ENCODE measurements around the gene INSL3. TPM values are rescaled to one million over a fixed set of nuclear protein-coding genes. Genes with fewer than 3 reads are reported as not detected.
"Not testable (repeated sequence)": the region's sequence is repeated elsewhere in the genome, so short reads cannot be mapped to it uniquely, and the experiment has no call there.

INSL3 gene
- polyA plus RNA-seq, 4 donors = 0.13 to 1.4 TPM; not detected in 2

DNA sequence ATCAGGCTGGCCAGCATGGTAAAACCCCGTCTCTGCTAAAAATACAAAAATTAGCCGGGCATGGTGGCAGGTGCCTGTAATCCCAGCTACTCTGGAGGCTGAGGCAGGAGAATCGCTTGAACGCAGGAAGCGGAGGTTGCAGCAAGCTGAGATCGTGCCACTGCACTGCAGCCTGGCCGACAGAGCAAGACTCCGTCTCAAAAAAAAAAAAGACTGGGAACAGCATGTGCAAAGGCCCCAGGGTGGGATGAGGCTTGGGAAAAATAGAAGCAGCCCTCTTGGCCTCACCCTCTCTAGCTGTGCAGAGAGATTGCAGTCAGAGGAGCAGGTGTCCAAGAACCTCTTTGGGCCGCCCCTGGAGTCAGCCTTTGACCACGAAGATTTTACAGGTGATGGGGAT lies 43.5 kb downstream of the INSL3 start:
- H3K36me3 ChIP-seq (ENCODE audit: control insufficient read depth in 3 of 3, insufficient read depth in 2 of 3, low read depth in 1 of 3, low read length in 3 of 3); DNase-seq; H3K27me3 ChIP-seq (ENCODE audit: control insufficient read depth in 3 of 3, insufficient read depth in 3 of 3, low read length in 3 of 3); H3K27ac ChIP-seq (ENCODE audit: low read depth in 1 of 3, low read length in 2 of 3); H3K4me3 ChIP-seq (ENCODE audit: low read depth in 1 of 3, low read length in 3 of 3); H3K9me3 ChIP-seq (ENCODE audit: control insufficient read depth in 2 of 2, insufficient read depth in 1 of 2, low read depth in 1 of 2, low read length in 1 of 2); FAIRE-seq: not testable (repeated sequence)
- 73 to 79% (median 77%) methylated on average over 10 of the region's 10 CpGs for WGBS, 3 donors
- peaks cover 0 to 11% (median 0%) of the 10 kb centered on the region in 3 donors for H3K4me1 ChIP-seq (ENCODE audit: control insufficient read depth in 3 of 3, insufficient read depth in 2 of 3, low read depth in 1 of 3, low read length in 2 of 3)

DNA sequence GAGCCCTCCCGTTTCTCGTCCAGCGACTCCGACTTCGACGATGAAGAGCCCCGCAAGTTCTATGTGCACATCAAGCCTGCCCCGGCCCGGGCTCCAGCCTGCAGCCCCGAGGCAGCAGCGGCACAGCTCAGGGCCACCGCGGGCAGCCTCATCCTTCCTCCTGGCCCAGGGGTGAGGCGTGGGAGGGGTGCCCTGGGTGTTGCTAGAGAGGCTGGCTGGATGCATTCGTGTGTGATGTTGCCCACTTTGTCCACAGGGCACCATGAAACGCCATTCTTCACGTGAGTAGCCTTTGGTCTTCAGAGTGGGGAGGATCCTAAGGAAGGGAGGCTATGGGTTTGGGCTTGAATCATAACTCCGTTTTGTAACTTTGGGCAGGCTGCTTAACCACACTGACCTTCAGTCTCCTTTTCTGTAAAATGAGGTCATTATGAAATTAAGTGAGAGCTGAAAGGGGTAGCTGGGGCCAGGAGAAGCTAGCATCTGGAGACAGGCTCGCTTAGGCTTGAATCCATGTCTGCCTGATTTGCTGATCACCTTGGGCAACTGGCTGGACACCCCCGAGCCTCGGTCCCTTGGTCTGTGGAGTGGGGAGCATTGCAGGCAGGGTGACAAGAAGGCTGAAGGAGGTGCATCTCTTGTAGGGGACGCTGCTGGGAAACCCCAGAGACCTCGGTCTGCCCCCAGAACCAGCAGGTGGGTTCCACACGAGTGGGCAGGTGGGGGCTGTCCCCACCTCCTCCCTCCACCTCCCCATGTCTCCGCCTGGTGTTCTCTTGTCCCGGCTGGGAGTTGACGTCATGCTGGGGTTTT lies 45.1 kb downstream of the INSL3 start:
- no peaks in the 10 kb centered on the region for H3K36me3 ChIP-seq (ENCODE audit: control insufficient read depth in 3 of 3, insufficient read depth in 2 of 3, low read depth in 1 of 3, low read length in 3 of 3)

DNA sequence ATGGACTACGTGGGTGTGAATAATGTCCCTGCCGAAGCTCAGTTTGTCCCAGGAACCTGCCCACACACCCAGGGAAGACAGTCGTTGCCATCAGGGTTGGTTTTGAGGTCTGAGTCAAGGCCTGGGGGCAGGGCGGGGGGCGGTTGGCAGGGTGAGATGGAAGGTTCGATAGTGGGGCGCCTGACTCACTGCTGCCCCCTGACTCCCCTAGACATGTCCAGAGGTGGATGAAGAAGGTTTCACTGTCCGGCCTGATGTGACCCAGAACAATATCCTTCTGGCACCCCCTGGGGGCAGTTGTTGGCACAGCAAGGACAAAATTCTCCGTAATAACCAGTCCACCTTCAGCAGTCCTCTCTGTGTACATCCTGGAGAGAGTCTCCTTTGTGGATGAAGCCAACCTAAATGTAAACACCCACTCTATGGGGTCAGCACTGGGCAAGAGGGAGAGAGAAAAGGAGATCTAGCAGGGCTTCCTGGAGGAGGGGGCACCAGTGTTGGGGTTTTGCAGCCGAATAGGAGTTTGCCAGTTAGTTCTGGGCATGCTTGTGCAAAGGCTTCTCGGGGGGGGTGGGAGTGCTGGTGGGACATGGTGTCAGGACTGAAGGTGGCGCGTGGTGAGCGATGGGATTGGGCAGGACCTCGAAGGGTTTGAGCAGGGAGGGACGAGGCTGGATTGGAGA lies 45.9 kb downstream of the INSL3 start:
- no peak for DNase-seq
- Histone ChIP-seq H3K36me3 (ENCODE audit: control insufficient read depth in 3 of 3, insufficient read depth in 2 of 3, low read depth in 1 of 3, low read length in 3 of 3) (peaks cover 0 to under 1% (median 0%) of the 10 kb centered on the region in 3 donors), H3K9me3 (ENCODE audit: control insufficient read depth in 2 of 2, insufficient read depth in 1 of 2, low read depth in 1 of 2, low read length in 1 of 2) (no peaks in the 10 kb centered on the region), H3K4me1 (ENCODE audit: control insufficient read depth in 3 of 3, insufficient read depth in 2 of 3, low read depth in 1 of 3, low read length in 2 of 3) (peaks cover 0 to 11% (median 0%) of the 10 kb centered on the region in 3 donors), H3K27me3 (ENCODE audit: control insufficient read depth in 3 of 3, insufficient read depth in 3 of 3, low read length in 3 of 3) (no peaks in the 10 kb centered on the region), H3K4me3 (ENCODE audit: low read depth in 1 of 3, low read length in 3 of 3) (no peak overlapping the region), H3K27ac (ENCODE audit: low read depth in 1 of 3, low read length in 2 of 3) (no peak overlapping the region)
- FAIRE-seq = no peak
- WGBS, 3 donors = 63 to 67% (median 66%) methylated on average over 15 to 16 of the region's 16 CpGs

More for the DNA sequence above, 45.1 kb downstream of the INSL3 start:
- Histone ChIP-seq H3K27me3 (ENCODE audit: control insufficient read depth in 3 of 3, insufficient read depth in 3 of 3, low read length in 3 of 3) (no peaks in the 10 kb centered on the region), H3K4me1 (ENCODE audit: control insufficient read depth in 3 of 3, insufficient read depth in 2 of 3, low read depth in 1 of 3, low read length in 2 of 3) (peaks cover 0 to 11% (median 0%) of the 10 kb centered on the region in 3 donors), H3K9me3 (ENCODE audit: control insufficient read depth in 2 of 2, insufficient read depth in 1 of 2, low read depth in 1 of 2, low read length in 1 of 2) (no peaks in the 10 kb centered on the region), H3K4me3 (ENCODE audit: low read depth in 1 of 3, low read length in 3 of 3) (no peak overlapping the region), H3K27ac (ENCODE audit: low read depth in 1 of 3, low read length in 2 of 3) (no peak overlapping the region)
- WGBS, 3 donors = 54 to 63% (median 63%) methylated on average over 27 of the region's 27 CpGs
- DNase-seq = no peak
- no peak for FAIRE-seq

DNA sequence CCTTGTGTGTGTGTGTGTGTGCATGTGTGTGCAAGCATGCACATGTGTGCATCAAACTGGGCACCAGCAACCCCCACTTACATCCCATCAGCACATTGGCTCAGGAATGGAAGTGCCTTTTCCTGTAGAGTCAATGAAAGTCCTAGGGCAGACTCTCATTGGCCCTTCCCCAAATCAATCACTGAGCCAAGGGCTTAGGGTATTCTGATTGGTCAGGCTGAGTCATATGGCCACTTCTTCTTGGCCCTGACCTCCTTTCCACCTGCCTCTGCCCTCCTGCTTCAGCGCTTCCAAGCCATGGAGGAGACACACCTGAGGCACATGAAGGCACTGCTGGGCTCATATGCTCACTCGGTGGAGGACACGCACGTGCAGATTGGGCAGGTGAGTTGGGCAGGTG lies 49.1 kb downstream of the INSL3 start:
- no peak for FAIRE-seq

DNA sequence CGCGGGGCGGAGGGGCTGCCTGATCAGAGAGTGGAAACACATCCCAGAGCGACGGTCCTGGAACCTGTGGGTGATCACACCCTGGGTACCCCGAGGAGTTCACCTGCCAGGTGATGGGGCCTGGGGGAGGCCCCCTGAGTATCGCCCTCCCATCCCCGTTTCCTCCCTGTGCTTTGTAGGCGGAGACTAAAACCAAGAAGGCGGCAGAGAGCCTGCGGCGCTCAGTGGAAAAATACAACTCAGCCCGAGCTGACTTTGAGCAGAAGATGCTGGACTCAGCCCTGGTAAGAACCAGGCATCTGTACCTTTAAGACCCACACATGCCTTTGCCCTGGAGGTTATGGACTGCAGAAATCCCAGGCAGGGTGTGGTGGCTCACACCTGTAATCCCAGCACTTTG lies 50.7 kb downstream of the INSL3 start:
- no peak for FAIRE-seq

More for the DNA sequence above, 49.1 kb downstream of the INSL3 start:
- H3K27me3 ChIP-seq (ENCODE audit: control insufficient read depth in 3 of 3, insufficient read depth in 3 of 3, low read length in 3 of 3) = no peaks in the 10 kb centered on the region
- 89 to 96% (median 94%) methylated on average over 4 of the region's 4 CpGs for WGBS, 3 donors
- H3K27ac ChIP-seq (ENCODE audit: low read depth in 1 of 3, low read length in 2 of 3) = no peak overlapping the region
- DNase-seq = no peak
- H3K9me3 ChIP-seq (ENCODE audit: control insufficient read depth in 2 of 2, insufficient read depth in 1 of 2, low read depth in 1 of 2, low read length in 1 of 2) = no peaks in the 10 kb centered on the region
- no peaks in the 10 kb centered on the region for H3K4me1 ChIP-seq (ENCODE audit: control insufficient read depth in 3 of 3, insufficient read depth in 2 of 3, low read depth in 1 of 3, low read length in 2 of 3)
- peaks cover 0 to 2% (median 0%) of the 10 kb centered on the region in 3 donors for H3K36me3 ChIP-seq (ENCODE audit: control insufficient read depth in 3 of 3, insufficient read depth in 2 of 3, low read depth in 1 of 3, low read length in 3 of 3)
- no peak overlapping the region for H3K4me3 ChIP-seq (ENCODE audit: low read depth in 1 of 3, low read length in 3 of 3)

DNA sequence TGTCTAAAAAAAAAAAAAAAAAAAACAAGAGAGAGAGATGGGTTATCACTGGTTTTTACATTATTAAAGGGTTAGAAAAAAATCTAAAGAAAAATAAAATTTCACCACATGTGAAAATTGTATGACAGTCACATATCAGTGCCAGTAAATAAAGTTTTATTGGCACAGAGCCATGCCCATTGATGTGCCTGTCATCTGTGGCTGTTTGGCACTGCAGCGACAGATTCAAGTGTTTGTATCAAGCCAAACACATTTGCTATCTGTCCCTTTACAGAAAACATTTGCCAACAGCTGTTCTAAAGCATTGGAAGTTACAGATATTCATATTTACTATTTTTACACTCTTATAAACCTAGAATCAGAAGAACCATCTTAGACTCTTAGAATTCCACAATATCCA lies 53.8 kb downstream of the INSL3 start:
- no peak for DNase-seq
- Histone ChIP-seq H3K36me3 (ENCODE audit: control insufficient read depth in 3 of 3, insufficient read depth in 2 of 3, low read depth in 1 of 3, low read length in 3 of 3) (peaks cover 0 to 4% (median 0%) of the 10 kb centered on the region in 3 donors), H3K27ac (ENCODE audit: low read depth in 1 of 3, low read length in 2 of 3) (no peak overlapping the region), H3K27me3 (ENCODE audit: control insufficient read depth in 3 of 3, insufficient read depth in 3 of 3, low read length in 3 of 3) (no peaks in the 10 kb centered on the region), H3K4me3 (ENCODE audit: low read depth in 1 of 3, low read length in 3 of 3) (no peak overlapping the region), H3K9me3 (ENCODE audit: control insufficient read depth in 2 of 2, insufficient read depth in 1 of 2, low read depth in 1 of 2, low read length in 1 of 2) (no peaks in the 10 kb centered on the region), H3K4me1 (ENCODE audit: control insufficient read depth in 3 of 3, insufficient read depth in 2 of 3, low read depth in 1 of 3, low read length in 2 of 3) (peaks cover 0 to 7% (median 2%) of the 10 kb centered on the region in 3 donors)
- WGBS, 3 donors = 18 to 61% (median 52%) methylated on average over 1 of the region's 1 CpG
- FAIRE-seq = no peak

More for the DNA sequence above, 50.7 kb downstream of the INSL3 start:
- DNase-seq = no peak
- Histone ChIP-seq H3K4me1 (ENCODE audit: control insufficient read depth in 3 of 3, insufficient read depth in 2 of 3, low read depth in 1 of 3, low read length in 2 of 3) (peaks cover 0 to 4% (median 0%) of the 10 kb centered on the region in 3 donors), H3K9me3 (ENCODE audit: control insufficient read depth in 2 of 2, insufficient read depth in 1 of 2, low read depth in 1 of 2, low read length in 1 of 2) (no peaks in the 10 kb centered on the region), H3K36me3 (ENCODE audit: control insufficient read depth in 3 of 3, insufficient read depth in 2 of 3, low read depth in 1 of 3, low read length in 3 of 3) (peaks cover 0 to 2% (median 0%) of the 10 kb centered on the region in 3 donors), H3K27ac (ENCODE audit: low read depth in 1 of 3, low read length in 2 of 3) (no peak overlapping the region), H3K27me3 (ENCODE audit: control insufficient read depth in 3 of 3, insufficient read depth in 3 of 3, low read length in 3 of 3) (no peaks in the 10 kb centered on the region), H3K4me3 (ENCODE audit: low read depth in 1 of 3, low read length in 3 of 3) (no peak overlapping the region)
- WGBS, 3 donors = 67 to 81% (median 75%) methylated on average over 12 to 13 of the region's 13 CpGs

DNA sequence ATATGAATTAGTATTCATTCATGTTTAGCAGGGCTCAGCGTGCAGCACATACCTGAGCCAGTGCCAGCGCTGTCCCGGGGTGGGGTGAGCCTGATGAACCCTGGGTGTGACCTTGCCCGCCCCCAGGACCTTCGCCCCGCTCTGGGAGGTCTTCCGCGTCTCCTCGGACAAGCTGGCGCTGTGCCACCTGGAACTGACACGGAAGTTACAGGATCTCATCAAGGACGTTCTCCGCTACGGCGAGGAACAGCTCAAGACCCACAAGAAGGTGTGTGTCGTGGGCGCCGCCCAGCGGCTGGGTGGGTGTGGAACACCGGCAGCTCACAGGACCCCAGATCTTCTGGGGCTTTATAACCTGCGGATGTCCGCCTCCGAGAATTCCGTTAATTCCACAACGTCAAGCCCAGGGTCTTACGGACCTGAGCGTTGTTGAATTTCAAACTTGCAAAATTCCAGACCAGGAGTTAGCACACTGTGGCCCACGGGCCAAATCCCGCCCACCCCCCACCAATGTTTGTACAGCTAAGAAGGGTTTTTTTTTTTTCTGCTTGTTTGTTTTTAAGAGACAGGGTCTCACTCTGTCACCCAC lies 54.7 kb downstream of the INSL3 start:
- H3K9me3 ChIP-seq (ENCODE audit: control insufficient read depth in 2 of 2, insufficient read depth in 1 of 2, low read depth in 1 of 2, low read length in 1 of 2) = no peaks in the 10 kb centered on the region
- DNase-seq = peak; percentile 94 to 99
- no peak for FAIRE-seq
- peak overlapping the region in 1 of 3 donors; percentile 5 for H3K4me3 ChIP-seq (ENCODE audit: low read depth in 1 of 3, low read length in 3 of 3)
- 12 to 22% (median 20%) methylated on average over 29 of the region's 29 CpGs for WGBS, 3 donors
- H3K36me3 ChIP-seq (ENCODE audit: control insufficient read depth in 3 of 3, insufficient read depth in 2 of 3, low read depth in 1 of 3, low read length in 3 of 3) = peaks cover 0 to 4% (median 0%) of the 10 kb centered on the region in 3 donors
- H3K27me3 ChIP-seq (ENCODE audit: control insufficient read depth in 3 of 3, insufficient read depth in 3 of 3, low read length in 3 of 3) = no peaks in the 10 kb centered on the region
- H3K4me1 ChIP-seq (ENCODE audit: control insufficient read depth in 3 of 3, insufficient read depth in 2 of 3, low read depth in 1 of 3, low read length in 2 of 3) = peaks cover 0 to 7% (median 2%) of the 10 kb centered on the region in 3 donors
- H3K27ac ChIP-seq (ENCODE audit: low read depth in 1 of 3, low read length in 2 of 3) = peak overlapping the region in 2 of 3 donors; percentile 34 to 81
